Activated T-cell treated with anti-CD3 and anti-CD28 coated beads, Interleukin-2, amount 50 U/mL, for 4 hours (primary cell): Measurements from ENCODE around the gene KDM5C. TPM values are rescaled to one million over a fixed set of nuclear protein-coding genes. Genes with fewer than 3 reads are reported as not detected.

Source experiments
- ATAC-seq, 2 donors: fragments of 200-7000 bp; cut with Tn5 transposase; one replicate each; pipeline ENCODE4 v1.10.0; 2021
- DNase-seq: peaks from one replicate; pipeline ENCODE4 v3.0.0-alpha.2; 2020
- H3K27me3 Mint-ChIP-seq: one replicate; pipeline ENCODE4 v1.8.0; 2021; ENCODE audit warnings: low read depth, mixed read lengths
- H3K36me3 Mint-ChIP-seq: one replicate; pipeline ENCODE4 v1.8.0; 2022; ENCODE audit warnings: mixed read lengths; ENCODE audit not compliant: insufficient read depth
- H3K4me1 Mint-ChIP-seq: one replicate; pipeline ENCODE4 v1.8.0; 2021; ENCODE audit warnings: low read depth, mixed read lengths
- H3K4me3 Mint-ChIP-seq: one replicate; pipeline ENCODE4 v1.8.0; 2021; ENCODE audit warnings: mild to moderate bottlenecking, moderate library complexity, mixed read lengths
- H3K9me3 Mint-ChIP-seq: one replicate; pipeline ENCODE4 v1.8.0; 2021; ENCODE audit warnings: mixed read lengths
- total RNA-seq, 3 donors: library from RNA; stranded (reverse); gene quantifications; one replicate each; pipeline ENCODE4 v1.2.1, GENCODE V29; 2021

The KDM5C gene
- total RNA-seq, 3 donors from 2014 or later, result 91.7 to 149 (median 115) TPM

DNA sequence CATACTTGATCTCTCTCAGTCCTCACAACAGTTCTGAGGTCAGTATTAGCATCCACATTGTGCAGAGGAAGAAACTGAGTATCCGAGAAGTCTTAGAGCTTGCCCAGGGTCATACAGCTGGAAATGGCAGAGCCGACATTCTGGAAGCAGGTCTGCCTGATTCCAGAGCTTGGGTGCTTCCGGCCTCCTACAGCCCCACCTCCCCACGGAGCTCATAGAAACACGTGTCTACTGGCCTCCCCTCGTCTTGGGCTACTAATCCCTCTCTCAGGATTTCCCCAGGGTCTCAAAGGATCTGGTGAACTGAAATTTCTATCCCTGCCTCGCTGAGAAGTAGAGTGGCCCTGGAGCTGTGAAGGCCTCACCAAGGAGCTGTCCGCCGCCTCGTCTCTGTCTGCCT, 12.0 kb upstream of the KDM5C start:
- Mint-ChIP-seq H3K27me3 (no peaks in the 10 kb centered on the region), H3K4me1 (peaks cover 5% of the 10 kb centered on the region), H3K36me3 (no peaks in the 10 kb centered on the region), H3K9me3 (no peaks in the 10 kb centered on the region), H3K4me3 (no peak overlapping the region)
- ATAC-seq, result no peak
- no peak for DNase-seq

DNA sequence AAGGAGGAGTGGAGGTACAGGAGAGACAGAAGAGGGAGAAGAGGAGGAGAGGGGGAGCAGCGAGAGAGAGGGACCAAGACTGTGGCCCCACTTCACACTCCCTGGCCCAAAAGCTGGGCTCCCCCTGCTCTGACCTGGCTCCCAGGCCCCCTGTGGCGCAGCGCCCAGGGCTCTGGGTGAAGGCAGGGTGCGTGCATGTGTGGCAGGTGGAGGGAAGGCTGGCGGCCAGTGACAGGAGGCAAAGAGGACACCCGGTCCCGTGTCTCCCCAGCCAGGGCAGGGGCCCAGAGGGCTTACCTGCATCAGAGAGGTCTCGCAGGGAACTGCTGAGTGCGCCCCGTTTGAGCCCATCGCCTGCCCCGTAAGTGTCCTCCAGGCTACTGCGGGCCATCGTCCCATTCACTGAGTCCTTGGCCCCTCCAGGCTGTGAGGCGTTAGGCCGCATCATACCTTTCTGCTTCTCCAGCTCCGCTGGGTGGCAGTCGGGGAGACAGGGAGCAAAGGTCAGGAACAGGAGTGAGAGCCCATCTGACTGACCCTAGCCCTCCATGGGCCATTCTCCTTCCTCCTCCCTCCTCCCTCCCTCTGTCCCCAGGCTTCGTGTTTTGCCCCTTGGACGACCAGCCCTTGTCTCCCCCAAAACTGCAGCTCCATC, 11.1 kb upstream of the KDM5C start:
- no peak overlapping the region for H3K4me3 Mint-ChIP-seq
- H3K4me1 Mint-ChIP-seq, result peaks cover 5% of the 10 kb centered on the region
- DNase-seq (no peak), ATAC-seq (no peak)
- no peaks in the 10 kb centered on the region for H3K9me3 Mint-ChIP-seq
- peaks cover under 1% of the 10 kb centered on the region for H3K27me3 Mint-ChIP-seq
- no peaks in the 10 kb centered on the region for H3K36me3 Mint-ChIP-seq

DNA sequence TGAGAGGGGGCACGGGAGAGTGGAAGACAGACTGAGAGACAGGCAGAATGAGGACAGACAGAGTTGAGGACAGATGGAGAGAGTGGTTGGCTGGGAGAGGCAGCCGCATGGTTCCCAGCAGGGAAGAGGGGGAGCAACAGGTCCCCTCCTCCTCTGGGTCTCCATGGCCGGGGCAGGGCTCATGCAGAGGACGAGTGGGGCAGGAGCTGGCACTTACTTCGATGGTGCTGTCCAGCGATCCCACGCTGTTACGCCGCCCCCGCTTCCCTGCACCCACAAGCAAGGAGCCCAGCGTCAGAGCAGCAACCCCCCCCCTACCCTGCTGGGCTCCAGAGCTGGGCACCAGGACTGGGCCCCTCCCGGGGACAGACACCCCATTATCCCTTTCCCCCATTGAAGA, 10.6 kb upstream of the KDM5C start:
- ATAC-seq, result no peak
- H3K4me3 Mint-ChIP-seq, result no peak overlapping the region

DNA sequence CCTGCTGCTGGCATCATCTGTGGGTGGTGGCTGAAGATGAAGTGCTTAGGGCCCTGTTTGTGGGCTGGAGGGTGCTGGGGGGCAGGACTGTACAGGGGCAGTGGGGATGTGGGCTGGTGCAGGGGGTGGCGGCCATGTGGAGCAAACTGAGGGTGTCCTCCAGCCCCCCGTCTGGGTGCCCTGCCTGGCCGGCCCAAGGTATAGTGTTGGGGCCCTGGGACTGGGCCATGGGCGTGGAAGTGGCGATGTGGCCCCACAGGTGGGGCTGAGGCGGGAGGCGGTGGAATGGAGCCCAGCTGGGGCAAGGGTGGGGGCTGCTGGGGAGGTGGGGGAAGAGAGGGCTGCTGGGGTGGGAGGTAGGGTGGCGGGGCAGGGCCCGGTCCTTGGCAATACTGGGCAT, 9.5 kb upstream of the KDM5C start:
- no peak overlapping the region for H3K4me3 Mint-ChIP-seq
- no peaks in the 10 kb centered on the region for H3K9me3 Mint-ChIP-seq
- DNase-seq (no peak), ATAC-seq (no peak)
- peaks cover 5% of the 10 kb centered on the region for H3K4me1 Mint-ChIP-seq
- H3K27me3 Mint-ChIP-seq, result peaks cover 3% of the 10 kb centered on the region
- H3K36me3 Mint-ChIP-seq, result no peaks in the 10 kb centered on the region

More for the DNA sequence above, 10.6 kb upstream of the KDM5C start:
- no peaks in the 10 kb centered on the region for H3K9me3 Mint-ChIP-seq
- H3K36me3 Mint-ChIP-seq, result no peaks in the 10 kb centered on the region
- H3K27me3 Mint-ChIP-seq, result peaks cover 3% of the 10 kb centered on the region
- DNase-seq, result no peak
- peaks cover 5% of the 10 kb centered on the region for H3K4me1 Mint-ChIP-seq

DNA sequence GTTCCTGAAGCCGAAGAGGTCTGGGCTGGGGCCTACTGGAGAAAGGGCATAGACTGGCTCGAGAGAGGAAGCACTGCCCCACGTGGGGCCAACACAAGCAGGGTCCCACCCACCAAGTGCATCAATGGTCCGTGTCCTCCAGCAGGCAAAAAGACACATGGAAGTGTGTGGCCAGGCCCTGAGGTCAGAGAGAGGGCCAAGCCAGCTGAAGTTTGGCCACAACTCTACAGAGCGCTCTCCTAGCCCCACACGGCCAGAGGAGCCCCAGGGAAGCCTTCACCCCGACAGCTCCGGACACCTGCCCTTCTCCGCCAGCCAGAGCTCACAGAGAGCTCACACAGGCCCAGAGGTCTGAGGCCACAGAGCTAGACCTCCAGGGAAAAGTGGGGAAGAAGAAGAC, 8.5 kb upstream of the KDM5C start:
- Mint-ChIP-seq H3K9me3 (no peaks in the 10 kb centered on the region), H3K27me3 (peaks cover 3% of the 10 kb centered on the region), H3K4me1 (no peaks in the 10 kb centered on the region), H3K36me3 (no peaks in the 10 kb centered on the region), H3K4me3 (no peak overlapping the region)
- no peak for ATAC-seq
- no peak for DNase-seq

DNA sequence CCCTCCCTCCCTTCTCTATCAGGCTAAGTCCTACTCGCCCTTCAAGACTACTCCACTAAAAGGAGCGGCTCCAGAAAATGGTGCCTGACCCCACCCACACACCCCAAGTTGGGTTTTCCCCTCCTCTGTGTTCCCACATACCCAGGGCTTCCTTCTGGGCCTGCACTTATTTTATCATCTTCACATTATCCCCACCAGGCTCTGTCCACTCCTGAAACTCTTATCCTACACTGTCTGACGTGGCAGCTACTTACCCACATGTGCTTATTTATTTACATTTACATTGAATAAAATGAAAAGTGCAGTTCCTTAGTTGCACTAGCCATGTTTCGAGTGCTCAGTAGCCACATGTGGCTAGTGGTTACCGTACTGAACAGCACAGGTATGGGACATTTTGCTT, 5.1 kb upstream of the KDM5C start:
- Mint-ChIP-seq H3K4me1 (peaks cover 1% of the 10 kb centered on the region), H3K9me3 (no peaks in the 10 kb centered on the region), H3K4me3 (no peak overlapping the region), H3K27me3 (peaks cover 3% of the 10 kb centered on the region), H3K36me3 (no peaks in the 10 kb centered on the region)
- ATAC-seq (no peak), DNase-seq (no peak)

DNA sequence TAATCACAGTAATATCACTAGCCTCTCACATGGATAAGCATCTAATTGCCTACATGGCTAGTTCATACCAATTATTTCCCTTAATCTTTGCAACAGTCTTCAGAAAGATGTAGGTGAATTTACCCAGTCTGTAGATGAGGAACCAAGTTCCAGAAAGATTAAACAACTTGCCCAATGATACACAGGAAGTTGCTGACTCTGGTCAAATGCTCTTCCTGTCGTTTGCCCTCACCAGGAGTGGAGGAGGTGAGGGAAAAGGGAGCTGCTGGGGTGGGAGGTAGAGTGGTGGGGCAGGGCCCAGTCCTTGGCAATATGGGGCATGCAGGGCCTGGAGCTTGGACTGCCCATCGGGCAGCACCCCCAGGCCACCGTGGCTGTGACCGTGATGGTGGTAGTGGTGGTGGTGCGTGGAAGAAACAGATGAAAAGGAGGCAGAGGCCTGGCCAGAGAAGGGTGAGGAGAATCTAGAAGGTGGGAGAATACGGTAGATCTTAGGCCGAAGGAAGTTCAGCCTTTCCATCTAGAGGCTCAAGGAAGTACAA, 2.3 kb upstream of the KDM5C start:
- no peak for ATAC-seq
- Mint-ChIP-seq H3K4me1 (peaks cover 17% of the 10 kb centered on the region), H3K4me3 (no peak overlapping the region), H3K36me3 (peaks cover 7% of the 10 kb centered on the region), H3K27me3 (peaks cover 3% of the 10 kb centered on the region), H3K9me3 (no peaks in the 10 kb centered on the region)
- DNase-seq, result no peak

DNA sequence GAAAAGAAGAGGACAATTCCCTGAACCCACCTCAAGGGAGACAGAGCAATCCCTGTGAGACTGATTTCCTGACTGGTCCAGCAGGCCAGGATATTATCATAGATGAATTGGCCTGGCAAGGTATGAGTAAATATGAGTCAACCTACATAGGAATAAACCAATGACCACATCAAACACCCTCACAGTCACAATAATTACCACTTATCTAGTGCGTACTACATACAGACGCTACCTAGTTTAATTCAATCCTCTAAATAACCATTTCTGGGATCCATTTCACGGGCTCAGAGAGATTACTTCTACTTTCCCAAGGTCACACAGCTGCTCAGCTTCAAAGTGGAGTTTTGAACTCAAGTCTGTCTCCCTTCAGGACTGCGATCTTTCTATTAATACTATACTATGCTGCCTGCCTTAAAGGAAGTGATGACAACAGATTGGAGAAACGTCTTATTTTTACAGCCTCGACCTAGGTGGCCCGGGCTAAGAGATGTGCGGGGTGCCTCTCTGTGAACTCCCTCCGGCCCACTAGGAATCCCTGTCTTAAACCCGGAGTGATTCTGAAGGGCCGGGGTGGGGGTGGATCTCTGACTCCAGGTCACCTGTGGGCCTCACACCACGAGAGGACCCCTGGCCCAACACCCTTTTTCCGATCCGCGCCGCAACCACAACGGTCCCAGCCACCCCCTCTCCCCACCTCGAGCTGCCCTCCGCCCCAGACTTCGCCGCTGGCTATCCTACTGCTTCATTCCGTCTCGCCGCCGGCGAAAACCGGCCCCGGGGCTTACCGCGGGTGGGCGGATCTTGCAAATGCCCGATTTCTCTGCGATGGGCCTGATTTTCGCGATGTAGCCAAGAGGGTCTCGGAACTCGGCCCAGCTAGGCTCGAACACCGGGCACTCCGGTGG, 800 bp downstream of the KDM5C start:
- Mint-ChIP-seq H3K27me3 (no peaks in the 10 kb centered on the region), H3K36me3 (peaks cover 7% of the 10 kb centered on the region), H3K4me1 (peaks cover 27% of the 10 kb centered on the region), H3K9me3 (no peaks in the 10 kb centered on the region), H3K4me3 (peak overlapping the region; percentile 90)
- ATAC-seq (peak; percentile 51 to 63), DNase-seq (peak; percentile 12)

DNA sequence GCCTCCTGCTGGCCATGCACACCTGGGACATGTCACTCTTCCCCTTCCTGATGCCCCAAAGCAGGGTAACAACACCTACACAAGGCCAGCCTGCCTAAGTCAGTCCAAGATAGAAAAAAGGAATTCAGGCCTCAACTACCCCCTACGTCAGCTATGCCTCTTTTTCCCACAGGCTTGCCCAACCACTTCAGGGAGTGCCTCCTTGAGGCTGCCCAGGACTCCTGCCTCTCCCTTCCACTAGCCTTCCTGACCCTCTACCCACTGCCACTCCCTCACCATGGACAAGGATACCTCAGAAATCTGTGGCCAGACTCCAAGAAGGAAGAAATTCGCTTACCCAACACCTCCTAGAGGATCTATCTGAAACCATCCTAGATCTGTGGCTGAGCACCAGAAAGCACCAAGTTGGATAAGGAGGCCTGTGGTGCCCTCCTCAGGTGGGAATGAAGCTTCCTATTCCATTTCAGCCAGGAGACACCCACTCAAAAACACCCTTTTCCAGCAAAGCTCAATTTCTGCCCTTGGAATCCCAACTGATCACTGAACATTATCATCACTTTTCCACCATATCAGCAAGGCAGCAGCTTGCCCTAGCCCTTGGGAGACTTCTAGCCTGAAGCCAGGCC, 1.8 kb downstream of the KDM5C start:
- Mint-ChIP-seq H3K4me3 (peak overlapping the region; percentile 90), H3K27me3 (no peaks in the 10 kb centered on the region), H3K4me1 (peaks cover 27% of the 10 kb centered on the region), H3K9me3 (no peaks in the 10 kb centered on the region), H3K36me3 (peaks cover 9% of the 10 kb centered on the region)
- DNase-seq, result no peak
- ATAC-seq, result no peak

DNA sequence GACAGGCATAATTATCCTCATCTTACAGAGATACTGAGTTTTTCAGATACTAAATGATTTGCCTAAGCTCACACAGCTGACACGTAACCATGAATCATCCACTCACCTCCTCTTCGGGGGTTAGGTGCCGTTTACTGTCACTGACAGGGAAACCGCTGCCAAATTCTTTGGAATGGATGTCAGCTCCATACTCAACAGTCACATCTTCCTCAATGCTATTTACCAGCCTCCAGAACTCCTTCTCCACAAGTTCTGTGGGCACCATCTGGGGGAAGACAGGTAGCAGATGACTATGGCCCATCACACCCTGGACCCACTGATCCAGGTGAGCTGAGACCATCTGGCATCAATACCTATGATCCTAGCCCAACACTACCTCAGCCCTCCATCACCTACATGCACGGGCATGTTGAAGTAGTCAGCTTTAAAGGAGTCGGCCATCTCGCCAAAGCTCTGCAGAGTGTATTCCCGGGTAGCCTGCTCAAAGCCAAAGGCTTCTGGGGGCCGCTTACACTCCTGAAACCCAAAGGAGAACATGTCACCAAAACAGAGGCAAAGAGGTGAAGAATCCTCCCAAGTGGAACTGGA, 13.5 kb downstream of the KDM5C start:
- Mint-ChIP-seq H3K4me3 (no peak overlapping the region), H3K27me3 (no peaks in the 10 kb centered on the region), H3K4me1 (no peaks in the 10 kb centered on the region), H3K36me3 (peaks cover 31% of the 10 kb centered on the region), H3K9me3 (no peaks in the 10 kb centered on the region)
- no peak for DNase-seq
- ATAC-seq, result no peak

DNA sequence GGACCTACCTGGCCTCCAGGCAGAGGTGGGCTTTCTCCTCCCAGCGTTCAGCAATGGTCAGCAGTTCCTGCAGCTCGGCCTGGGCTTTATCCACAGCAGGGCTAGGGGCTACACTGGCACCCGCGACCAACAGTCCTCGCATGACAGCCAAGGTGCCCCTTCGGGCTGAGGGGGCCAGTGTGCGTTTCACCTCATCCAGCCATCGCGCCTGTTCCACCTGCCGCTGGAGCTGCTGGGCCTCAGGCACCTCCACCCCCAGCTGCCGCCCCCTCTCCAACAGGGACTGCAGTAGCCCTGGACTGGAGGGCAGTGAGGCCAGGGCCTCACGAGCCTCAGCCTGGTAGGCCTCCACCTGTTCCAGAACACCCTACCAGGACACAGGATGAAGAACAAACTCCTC, 28.3 kb downstream of the KDM5C start:
- no peak for ATAC-seq
- H3K4me3 Mint-ChIP-seq, result no peak overlapping the region
- H3K4me1 Mint-ChIP-seq, result no peaks in the 10 kb centered on the region
- H3K36me3 Mint-ChIP-seq, result peaks cover 21% of the 10 kb centered on the region
- no peak for DNase-seq
- H3K27me3 Mint-ChIP-seq, result no peaks in the 10 kb centered on the region
- H3K9me3 Mint-ChIP-seq, result no peaks in the 10 kb centered on the region

DNA sequence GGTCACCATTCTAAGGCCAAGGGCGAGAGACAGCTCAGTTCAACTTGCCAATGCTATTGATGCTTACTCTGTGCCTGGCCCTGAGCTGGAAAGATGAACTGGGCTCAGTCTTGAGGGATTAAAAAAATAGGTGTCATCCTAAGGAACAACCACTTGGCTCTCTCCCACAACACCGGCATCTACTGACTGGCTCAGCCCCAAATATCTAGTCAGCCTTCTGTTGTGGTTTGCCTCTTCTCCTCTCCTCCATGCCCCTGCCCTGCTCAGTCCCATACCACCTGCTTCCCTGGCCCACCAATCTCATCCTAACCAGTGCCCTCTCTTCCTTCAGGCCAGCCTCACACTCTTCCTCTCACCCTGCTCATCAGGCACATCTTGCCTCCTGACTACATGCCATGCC, 29.6 kb downstream of the KDM5C start:
- Mint-ChIP-seq H3K9me3 (no peaks in the 10 kb centered on the region), H3K4me3 (no peak overlapping the region), H3K36me3 (peaks cover 18% of the 10 kb centered on the region), H3K27me3 (no peaks in the 10 kb centered on the region), H3K4me1 (no peaks in the 10 kb centered on the region)
- ATAC-seq, result no peak
- DNase-seq, result no peak

DNA sequence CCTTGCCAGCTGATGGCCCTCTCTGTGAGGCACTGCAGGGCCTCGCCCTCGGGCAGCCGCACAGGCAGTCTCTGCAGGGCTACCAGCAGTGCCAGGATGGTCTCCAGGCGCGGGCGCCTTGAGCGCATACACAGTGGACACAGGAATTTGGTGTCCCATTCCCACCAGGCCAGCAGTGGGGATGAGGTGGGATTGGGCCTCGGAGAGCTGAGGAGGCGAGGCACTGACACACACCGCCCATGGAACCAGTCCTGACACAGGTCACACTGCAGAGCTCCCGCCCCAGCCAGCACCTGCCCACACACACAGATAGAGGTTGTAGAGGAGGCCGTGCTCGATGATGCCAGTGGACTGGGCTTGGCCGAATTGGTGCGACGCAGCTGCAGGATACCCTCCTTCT, 30.7 kb downstream of the KDM5C start:
- DNase-seq (no peak), ATAC-seq (no peak)
- Mint-ChIP-seq H3K36me3 (peaks cover 15% of the 10 kb centered on the region), H3K27me3 (no peaks in the 10 kb centered on the region), H3K4me3 (no peak overlapping the region), H3K9me3 (no peaks in the 10 kb centered on the region), H3K4me1 (no peaks in the 10 kb centered on the region)

DNA sequence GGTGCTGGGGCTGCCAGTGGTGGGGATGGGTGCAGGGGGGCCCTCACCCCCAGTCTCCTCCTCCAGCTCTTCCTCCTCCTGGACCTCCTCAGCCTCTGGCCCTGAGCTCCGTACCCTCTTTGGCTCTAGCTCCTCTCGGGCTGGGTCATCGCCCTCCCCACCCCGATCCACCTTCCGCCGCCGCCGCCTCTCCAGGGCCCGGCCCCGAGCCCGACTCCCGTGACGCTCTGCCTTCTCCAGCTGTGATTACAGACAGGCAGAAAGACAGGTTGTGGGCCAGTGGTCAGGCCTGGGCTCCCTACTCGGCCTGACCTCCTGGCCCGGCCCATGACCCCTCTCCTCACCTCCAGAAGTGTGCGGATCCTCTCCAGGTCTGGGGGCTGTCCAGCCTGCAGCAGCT, 31.9 kb downstream of the KDM5C start:
- peaks cover 6% of the 10 kb centered on the region for H3K4me1 Mint-ChIP-seq
- H3K27me3 Mint-ChIP-seq, result no peaks in the 10 kb centered on the region
- DNase-seq (no peak), ATAC-seq (no peak)
- H3K36me3 Mint-ChIP-seq, result peaks cover 12% of the 10 kb centered on the region
- H3K4me3 Mint-ChIP-seq, result no peak overlapping the region
- H3K9me3 Mint-ChIP-seq, result no peaks in the 10 kb centered on the region
